Measurements from ENCODE around the gene WASHC4.
A peak's percentile ranks its signal among the peaks of the same experiment; 100 is the strongest.

WASHC4 gene

GRCh38 chr12:105104762-105105161 lies 2.8 kb upstream of the WASHC4 start:
- Mint-ChIP-seq H3K27me3 (no peaks in the 10 kb centered on the region), H3K27ac (no peak overlapping the region), H3K36me3 (peaks cover 6 to 7% of the 10 kb centered on the region in 2 donors), H3K4me3 (no peak overlapping the region), H3K4me1 (peaks cover 7 to 23% of the 10 kb centered on the region in 2 donors), H3K9me3 (peaks cover 0 to 2% of the 10 kb centered on the region in 2 donors)
- DNase-seq = no peak
- no peak for ATAC-seq (replicated peaks)

GRCh38 chr12:105106621-105107020 lies 910 bp upstream of the WASHC4 start:
- H3K4me1 Mint-ChIP-seq = peaks cover 7 to 22% of the 10 kb centered on the region in 2 donors
- peak overlapping the region; percentile 96 to 98 for H3K4me3 Mint-ChIP-seq
- DNase-seq (no peak), ATAC-seq (replicated peaks) (no peak)
- H3K27ac Mint-ChIP-seq = peak overlapping the region; percentile 98
- H3K36me3 Mint-ChIP-seq = peaks cover 6 to 11% of the 10 kb centered on the region in 2 donors
- H3K9me3 Mint-ChIP-seq = peaks cover 0 to 2% of the 10 kb centered on the region in 2 donors
- H3K27me3 Mint-ChIP-seq = no peaks in the 10 kb centered on the region

DNA sequence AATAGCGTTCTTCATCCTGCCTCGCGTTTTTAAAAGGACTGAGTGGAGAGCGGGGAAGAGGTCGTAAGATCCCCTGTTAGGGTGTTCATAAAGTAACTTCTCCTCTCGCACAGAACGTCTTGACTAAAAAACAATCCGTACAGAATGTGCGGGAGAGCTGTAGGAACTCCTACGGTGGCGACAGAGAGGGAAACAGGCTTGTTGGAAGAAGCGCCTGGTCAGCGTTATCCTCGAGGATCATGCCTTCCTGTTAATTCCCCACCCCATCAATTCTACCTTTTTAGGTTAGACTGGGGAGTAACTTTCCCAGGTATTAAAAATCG lies 399 bp upstream of the WASHC4 start:
- Mint-ChIP-seq H3K4me3 (peak overlapping the region; percentile 96 to 98), H3K36me3 (peaks cover 10 to 14% of the 10 kb centered on the region in 2 donors), H3K27ac (peak overlapping the region; percentile 98), H3K4me1 (peaks cover 10 to 26% of the 10 kb centered on the region in 2 donors), H3K9me3 (peaks cover 2% of the 10 kb centered on the region in 2 donors), H3K27me3 (no peaks in the 10 kb centered on the region)
- peak; percentile 2 to 3 for ATAC-seq (replicated peaks)
- no peak for DNase-seq

- DNase-seq = no peak
- Mint-ChIP-seq H3K27me3 (no peaks in the 10 kb centered on the region), H3K4me3 (peak overlapping the region; percentile 96 to 98), H3K27ac (peak overlapping the region; percentile 98), H3K36me3 (peaks cover 22 to 26% of the 10 kb centered on the region in 2 donors), H3K4me1 (peaks cover 13 to 44% of the 10 kb centered on the region in 2 donors), H3K9me3 (peaks cover 2% of the 10 kb centered on the region in 2 donors)
- peak; percentile 16 to 28 for ATAC-seq (replicated peaks)
Measured at GRCh38 chr12:105109465-105110212, 2.1 kb downstream of the WASHC4 start.

DNA sequence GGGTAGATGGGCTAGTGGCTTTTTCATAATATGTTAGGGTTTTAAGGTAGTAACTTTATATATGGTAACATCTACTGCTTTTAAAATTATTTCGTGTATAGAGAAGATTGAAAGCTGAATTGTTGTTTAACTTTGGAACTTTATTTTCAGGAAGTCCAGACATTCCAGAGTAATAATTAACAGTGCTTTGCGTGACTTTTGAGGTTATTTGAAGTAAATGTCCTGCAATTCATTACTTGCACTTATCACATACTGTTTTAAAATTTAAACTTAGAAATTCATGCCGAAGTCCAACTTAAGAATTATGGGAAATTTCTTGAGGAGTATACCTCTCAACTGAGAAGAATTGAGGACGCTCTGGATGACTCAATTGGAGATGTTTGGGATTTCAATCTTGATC lies 3.3 kb downstream of the WASHC4 start:
- ATAC-seq (replicated peaks) = no peak
- Mint-ChIP-seq H3K4me3 (peak overlapping the region in 1 of 2 donors; percentile 37), H3K4me1 (peaks cover 13 to 44% of the 10 kb centered on the region in 2 donors), H3K9me3 (peaks cover 0 to 2% of the 10 kb centered on the region in 2 donors), H3K27ac (peak overlapping the region; percentile 5), H3K36me3 (peaks cover 22 to 27% of the 10 kb centered on the region in 2 donors), H3K27me3 (no peaks in the 10 kb centered on the region)
- no peak for DNase-seq

DNA sequence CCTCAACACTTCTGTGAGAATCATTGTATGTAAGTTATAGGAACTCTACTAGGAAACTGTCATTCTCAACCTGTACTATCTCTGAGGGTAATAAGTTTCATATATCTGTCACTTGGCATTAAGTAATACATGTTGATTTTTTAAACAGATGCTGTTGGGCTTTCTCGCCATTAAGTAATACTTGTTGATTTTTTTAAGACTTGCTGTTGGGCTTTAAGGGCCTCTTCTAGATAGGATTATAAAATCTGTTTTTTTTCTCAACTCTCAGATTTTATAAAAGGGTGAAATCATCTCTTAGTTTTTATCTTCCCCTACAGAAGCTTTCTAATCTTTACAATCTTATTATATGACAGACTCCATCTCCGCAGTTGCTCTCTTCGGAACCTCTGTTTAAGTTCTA lies 5.6 kb downstream of the WASHC4 start:
- Mint-ChIP-seq H3K27ac (peak overlapping the region; percentile 14), H3K36me3 (peaks cover 22 to 41% of the 10 kb centered on the region in 2 donors), H3K27me3 (no peaks in the 10 kb centered on the region), H3K4me1 (peaks cover 12 to 39% of the 10 kb centered on the region in 2 donors), H3K9me3 (peaks cover 0 to 2% of the 10 kb centered on the region in 2 donors), H3K4me3 (no peak overlapping the region)
- DNase-seq (no peak), ATAC-seq (replicated peaks) (no peak)

DNA sequence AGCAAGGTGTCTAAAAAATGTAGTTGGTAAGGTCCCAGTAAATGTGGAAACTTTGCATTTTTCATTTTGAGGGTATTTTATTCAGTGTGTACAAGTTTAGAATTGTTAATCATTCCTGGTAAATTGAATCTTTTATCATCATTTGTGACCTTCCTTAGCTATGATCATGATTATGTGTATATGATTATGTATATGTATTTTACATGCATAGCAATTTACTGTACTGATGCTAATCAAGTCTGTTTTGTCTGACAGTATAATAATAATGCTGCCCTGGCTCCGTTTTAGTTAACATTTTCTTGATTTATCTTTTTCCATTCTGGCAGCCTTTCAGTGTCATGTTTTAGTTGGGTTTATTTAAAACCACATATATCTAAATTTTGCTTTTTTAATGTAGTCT lies 9.4 kb downstream of the WASHC4 start:
- Mint-ChIP-seq H3K36me3 (peaks cover 23 to 54% of the 10 kb centered on the region in 2 donors), H3K4me3 (no peak overlapping the region), H3K4me1 (peaks cover 6 to 24% of the 10 kb centered on the region in 2 donors), H3K9me3 (peaks cover 0 to under 1% of the 10 kb centered on the region in 2 donors), H3K27ac (no peak overlapping the region), H3K27me3 (no peaks in the 10 kb centered on the region)
- DNase-seq (no peak), ATAC-seq (replicated peaks) (no peak)

GRCh38 chr12:105120551-105120950 lies 13.0 kb downstream of the WASHC4 start:
- peak overlapping the region; percentile 56 for H3K27ac Mint-ChIP-seq

DNA sequence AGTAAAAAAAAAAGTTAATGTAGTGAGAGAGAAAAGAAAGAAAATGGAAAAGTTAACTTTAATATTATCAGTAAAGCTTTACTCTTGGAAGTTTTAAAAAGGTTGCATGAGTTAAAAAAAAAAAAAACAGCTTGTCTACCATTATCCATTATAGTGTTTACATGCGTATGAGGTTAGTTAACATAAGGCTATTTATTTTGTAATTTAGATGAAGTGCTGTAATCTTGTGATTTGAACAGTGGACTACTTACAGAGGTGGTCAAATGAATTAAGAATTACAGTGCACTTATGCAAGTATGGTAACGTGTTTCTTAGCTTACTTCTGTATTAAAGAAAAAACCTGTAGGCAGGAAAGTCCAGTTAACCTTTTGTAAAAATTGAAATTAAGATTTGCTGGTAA lies 30.7 kb downstream of the WASHC4 start:
- no peak for DNase-seq
- peaks cover 17 to 26% of the 10 kb centered on the region in 2 donors for H3K4me1 Mint-ChIP-seq
- no peaks in the 10 kb centered on the region for H3K27me3 Mint-ChIP-seq
- no peaks in the 10 kb centered on the region for H3K9me3 Mint-ChIP-seq
- ATAC-seq (replicated peaks) = no peak
- peaks cover 22 to 44% of the 10 kb centered on the region in 2 donors for H3K36me3 Mint-ChIP-seq
- H3K4me3 Mint-ChIP-seq = no peak overlapping the region
- H3K27ac Mint-ChIP-seq = no peak overlapping the region

More at GRCh38 chr12:105120551-105120950, 13.0 kb downstream of the WASHC4 start:
- H3K4me1 Mint-ChIP-seq = peaks cover 1 to 11% of the 10 kb centered on the region in 2 donors
- ATAC-seq (replicated peaks) (no peak), DNase-seq (no peak)
- no peaks in the 10 kb centered on the region for H3K27me3 Mint-ChIP-seq
- H3K36me3 Mint-ChIP-seq = peaks cover 28 to 49% of the 10 kb centered on the region in 2 donors
- no peak overlapping the region for H3K4me3 Mint-ChIP-seq
- no peaks in the 10 kb centered on the region for H3K9me3 Mint-ChIP-seq

DNA sequence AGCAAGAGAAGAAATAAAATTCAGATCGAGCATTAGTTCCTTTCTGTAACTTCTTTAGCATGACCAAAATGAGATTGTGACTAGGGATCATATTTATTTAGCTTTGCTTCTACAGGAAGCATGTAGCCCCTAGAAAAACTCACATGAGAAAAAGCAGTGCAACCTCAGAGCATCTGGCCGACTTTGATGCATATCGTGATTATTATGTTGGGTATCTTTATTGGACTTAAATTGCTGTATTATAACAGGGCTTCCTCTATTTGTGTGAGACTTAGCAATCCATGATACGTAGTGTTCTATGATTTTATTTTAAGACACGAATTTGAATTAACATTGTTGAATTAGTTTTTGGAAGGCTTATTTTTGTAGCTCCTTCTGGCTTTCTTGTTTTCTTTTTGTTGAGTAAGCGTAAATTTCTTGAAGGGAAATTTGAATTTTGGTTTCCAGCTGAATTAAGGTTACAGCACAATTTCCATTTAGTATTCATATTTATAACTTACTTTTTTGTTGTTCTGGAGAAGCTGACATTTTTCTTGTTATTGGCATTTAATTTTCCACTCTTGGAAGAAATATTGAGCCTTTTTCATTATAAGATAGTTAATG lies 33.9 kb downstream of the WASHC4 start:
- Mint-ChIP-seq H3K27ac (no peak overlapping the region), H3K4me3 (no peak overlapping the region), H3K36me3 (peaks cover 14 to 24% of the 10 kb centered on the region in 2 donors), H3K27me3 (no peaks in the 10 kb centered on the region), H3K9me3 (no peaks in the 10 kb centered on the region), H3K4me1 (peaks cover 9 to 10% of the 10 kb centered on the region in 2 donors)
- DNase-seq = no peak
- ATAC-seq (replicated peaks) = no peak

- DNase-seq = no peak
- peaks cover 14 to 18% of the 10 kb centered on the region in 2 donors for H3K36me3 Mint-ChIP-seq
- no peak overlapping the region for H3K4me3 Mint-ChIP-seq
- H3K27me3 Mint-ChIP-seq = no peaks in the 10 kb centered on the region
- no peak for ATAC-seq (replicated peaks)
- no peak overlapping the region for H3K27ac Mint-ChIP-seq
- H3K9me3 Mint-ChIP-seq = no peaks in the 10 kb centered on the region
- peaks cover 2% of the 10 kb centered on the region in 2 donors for H3K4me1 Mint-ChIP-seq
Measured at GRCh38 chr12:105142259-105142658, 34.7 kb downstream of the WASHC4 start.

- peaks cover 0 to 7% of the 10 kb centered on the region in 2 donors for H3K4me1 Mint-ChIP-seq
- no peak for DNase-seq
- H3K27me3 Mint-ChIP-seq = no peaks in the 10 kb centered on the region
- H3K4me3 Mint-ChIP-seq = no peak overlapping the region
- ATAC-seq (replicated peaks) = no peak
- no peaks in the 10 kb centered on the region for H3K9me3 Mint-ChIP-seq
- no peak overlapping the region for H3K27ac Mint-ChIP-seq
- H3K36me3 Mint-ChIP-seq = peaks cover 29 to 37% of the 10 kb centered on the region in 2 donors
Measured at GRCh38 chr12:105156260-105156659, 48.7 kb downstream of the WASHC4 start.

GRCh38 chr12:105157606-105158005 lies 50.1 kb downstream of the WASHC4 start:
- DNase-seq (no peak), ATAC-seq (replicated peaks) (no peak)
- peaks cover 31 to 38% of the 10 kb centered on the region in 2 donors for H3K36me3 Mint-ChIP-seq
- no peak overlapping the region for H3K4me3 Mint-ChIP-seq
- H3K27me3 Mint-ChIP-seq = no peaks in the 10 kb centered on the region
- H3K4me1 Mint-ChIP-seq = peaks cover 0 to 7% of the 10 kb centered on the region in 2 donors
- H3K27ac Mint-ChIP-seq = no peak overlapping the region
- no peaks in the 10 kb centered on the region for H3K9me3 Mint-ChIP-seq

DNA sequence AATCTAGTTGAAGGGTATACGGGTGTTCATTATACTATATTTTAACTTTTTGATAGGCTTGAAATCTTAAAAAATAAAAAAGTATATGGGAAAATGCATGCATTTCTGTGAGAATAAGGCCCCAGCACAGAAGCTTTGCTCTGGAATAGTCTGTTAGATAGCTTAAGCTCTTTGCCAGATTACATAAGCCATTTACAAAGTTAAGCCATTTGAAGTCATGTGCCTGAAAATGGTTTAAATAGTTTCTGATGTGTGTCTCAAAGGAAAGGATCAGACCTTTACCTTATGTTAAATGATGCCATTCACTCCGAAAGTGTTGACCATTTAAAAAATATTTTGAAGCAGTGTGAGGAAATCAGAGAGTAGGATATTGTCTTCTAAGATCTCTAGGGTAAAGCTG lies 51.3 kb downstream of the WASHC4 start:
- Mint-ChIP-seq H3K36me3 (peaks cover 35 to 48% of the 10 kb centered on the region in 2 donors), H3K9me3 (no peaks in the 10 kb centered on the region), H3K27me3 (no peaks in the 10 kb centered on the region), H3K4me1 (peaks cover 0 to 7% of the 10 kb centered on the region in 2 donors), H3K4me3 (no peak overlapping the region), H3K27ac (peak overlapping the region; percentile 39)
- DNase-seq (no peak), ATAC-seq (replicated peaks) (no peak)

DNA sequence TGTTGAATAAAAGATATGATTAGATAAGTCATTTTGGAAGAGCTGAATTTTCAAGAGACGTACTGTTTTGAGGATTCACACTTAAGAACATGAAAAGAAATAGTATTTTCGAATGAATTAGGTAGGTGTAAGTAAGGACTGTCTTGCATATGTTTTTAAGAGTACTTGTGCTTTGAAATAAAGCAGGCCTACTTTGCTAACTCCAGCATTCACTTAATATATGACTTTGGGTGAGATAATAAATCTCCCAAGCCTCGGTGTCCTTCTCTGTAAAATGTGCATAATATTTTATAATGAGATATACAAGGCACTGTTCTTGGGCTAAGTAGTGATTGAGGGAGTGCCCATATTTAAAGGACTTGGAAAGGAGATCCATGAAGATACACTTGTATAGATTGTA lies 54.6 kb downstream of the WASHC4 start:
- DNase-seq = no peak
- Mint-ChIP-seq H3K27ac (peak overlapping the region; percentile 25), H3K9me3 (no peaks in the 10 kb centered on the region), H3K4me3 (no peak overlapping the region), H3K27me3 (no peaks in the 10 kb centered on the region), H3K36me3 (peaks cover 26 to 38% of the 10 kb centered on the region in 2 donors), H3K4me1 (peaks cover 0 to 4% of the 10 kb centered on the region in 2 donors)
- ATAC-seq (replicated peaks) = no peak
